Esophagus muscularis mucosa (tissue), 4 donors: Measurements from ENCODE around the gene KCNK4. TPM values are rescaled to one million over a fixed set of nuclear protein-coding genes. Genes with fewer than 3 reads are reported as not detected.

Source experiments
- DNase-seq: peaks from one replicate; pipeline ENCODE4 v3.0.0-alpha.2; 2017; ENCODE audit errors: extremely low spot score
- H3K27ac ChIP-seq, 4 donors: fragments of 200-600 bp; sonication (generic); replicated peaks in 1 of 4; 1 replicate in 3 of 4; 2 replicates in 1 of 4; pipeline ENCODE4 v1.5.1; 2016 to 2019; ENCODE audit warnings: mild to moderate bottlenecking in 1 of 4
- H3K27me3 ChIP-seq, 4 donors: fragments of 200-600 bp; sonication (generic); one replicate each; pipeline versions ENCODE4 v1.5.1 to v1.6.0; 2016 to 2019
- H3K36me3 ChIP-seq, 4 donors: fragments of 200-600 bp; sonication (generic); one replicate each; pipeline ENCODE4 v1.5.1; 2016 to 2019
- H3K4me1 ChIP-seq, 4 donors: fragments of 200-600 bp; sonication (generic); one replicate each; pipeline ENCODE4 v1.5.1; 2016 to 2019
- H3K4me3 ChIP-seq, 4 donors: fragments of 200-600 bp; sonication (generic); 1 replicate in 2 of 4; 2 replicates in 2 of 4; pipeline ENCODE4 v1.5.1; 2016 to 2019; ENCODE audit warnings: mild to moderate bottlenecking in 4 of 4, moderate library complexity in 1 of 4
- H3K9me3 ChIP-seq, 4 donors: fragments of 200-600 bp; sonication (generic); 1 replicate in 3 of 4; 2 replicates in 1 of 4; pipeline ENCODE4 v1.5.1; 2016 to 2019
- EP300 ChIP-seq: sonication (generic); formaldehyde crosslinking; IDR thresholded peaks from one replicate; pipeline ENCODE4 v1.6.1; 2017; ENCODE audit warnings: antibody characterized with exemption
- POLR2A ChIP-seq: fragments of 450-650 bp; IDR thresholded peaks from one replicate; pipeline ENCODE4 v1.6.1; 2017; ENCODE audit warnings: antibody characterized with exemption, moderate library complexity, mild to moderate bottlenecking, low read depth
- POLR2AphosphoS5 ChIP-seq, 2 donors: sonication (generic); formaldehyde crosslinking; IDR thresholded peaks; one replicate each; pipeline ENCODE4 v1.6.1; 2017; ENCODE audit warnings: antibody characterized with exemption in 2 of 2
- WGBS: methylation state at CpG from one replicate; pipeline ENCODE4 v1.1.5; 2018; 5-methylcytosine and 5-hydroxymethylcytosine counted together
- intact Hi-C: fragments of 100-400 bp; cut with DNase I; formaldehyde crosslinking; loops from one replicate; pipeline ENCODE4 v1.15.1; 2023
- small RNA-seq, 3 donors: library from RNA; depleted of rRNA; stranded (forward); fragments of <200 nt; gene quantifications; one replicate each; pipeline ENCODE3, GENCODE V24; 2016
- total RNA-seq, 4 donors: library from RNA; depleted of rRNA; stranded (reverse); fragments of >200 nt; gene quantifications; one replicate each; pipeline versions ENCODE4 v1.1.0 to v1.2.1, GENCODE V29; 2016
- TF ChIP-seq, protein P1 (sequence below), 3 experiments: fragments of 200-600 bp in 2 of 3; fragments of 450-650 bp in 1 of 3; sonication (generic) in 2 of 3; IDR thresholded peaks; one replicate each; pipeline ENCODE4 v1.5.1; 2017 to 2019; ENCODE audit warnings: antibody characterized with exemption in 3 of 3, mild to moderate bottlenecking in 2 of 3, moderate library complexity in 1 of 3

KCNK4 gene
- total RNA-seq, 4 donors from 2014 or later = not detected

DNA sequence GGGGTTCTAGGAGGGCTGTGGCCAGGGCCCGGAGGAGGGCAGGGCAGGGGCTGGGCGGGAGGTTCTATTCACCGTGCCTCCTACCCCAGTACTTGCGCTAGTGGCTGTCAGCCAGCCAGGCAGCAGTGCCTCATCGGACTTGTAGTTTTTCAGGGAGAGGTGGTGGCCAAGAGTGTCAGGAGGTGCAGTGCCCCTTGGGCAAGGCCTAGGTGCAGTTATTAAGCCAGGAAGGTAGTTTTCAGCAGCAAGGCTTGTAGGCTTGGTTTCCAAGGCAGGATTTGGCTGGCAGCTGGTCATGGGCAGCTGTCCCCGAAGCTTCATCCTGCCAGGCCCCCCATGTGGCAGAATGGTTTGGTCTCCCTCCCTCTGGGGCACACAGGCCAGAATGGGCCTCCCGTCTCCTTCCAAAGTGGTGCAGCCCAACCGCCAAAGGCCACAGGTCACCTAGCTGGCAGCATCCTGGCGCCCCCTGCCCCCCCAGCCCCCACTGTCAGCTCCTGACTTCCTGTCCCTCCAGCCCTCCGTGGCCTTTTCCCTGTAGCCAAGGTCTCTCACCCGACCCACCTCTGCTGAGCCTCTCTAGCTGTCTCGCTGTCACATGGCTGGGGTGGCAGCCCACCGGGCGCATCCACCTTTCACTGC is 57.4 kb downstream of the KCNK4 start:
- Histone ChIP-seq H3K4me1 (peaks cover 0 to 3% (median 1%) of the 10 kb centered on the region in 4 donors), H3K4me3 (no peak overlapping the region), H3K27me3 (no peaks in the 10 kb centered on the region), H3K27ac (no peak overlapping the region), H3K9me3 (no peaks in the 10 kb centered on the region), H3K36me3 (no peaks in the 10 kb centered on the region)
- DNase-seq = no peak
- intact Hi-C loops = no loop called here
- 76% methylated on average over 8 of the region's 14 CpGs for WGBS
- TF ChIP-seq EP300 = no peak
- TF ChIP-seq, protein P1, sequence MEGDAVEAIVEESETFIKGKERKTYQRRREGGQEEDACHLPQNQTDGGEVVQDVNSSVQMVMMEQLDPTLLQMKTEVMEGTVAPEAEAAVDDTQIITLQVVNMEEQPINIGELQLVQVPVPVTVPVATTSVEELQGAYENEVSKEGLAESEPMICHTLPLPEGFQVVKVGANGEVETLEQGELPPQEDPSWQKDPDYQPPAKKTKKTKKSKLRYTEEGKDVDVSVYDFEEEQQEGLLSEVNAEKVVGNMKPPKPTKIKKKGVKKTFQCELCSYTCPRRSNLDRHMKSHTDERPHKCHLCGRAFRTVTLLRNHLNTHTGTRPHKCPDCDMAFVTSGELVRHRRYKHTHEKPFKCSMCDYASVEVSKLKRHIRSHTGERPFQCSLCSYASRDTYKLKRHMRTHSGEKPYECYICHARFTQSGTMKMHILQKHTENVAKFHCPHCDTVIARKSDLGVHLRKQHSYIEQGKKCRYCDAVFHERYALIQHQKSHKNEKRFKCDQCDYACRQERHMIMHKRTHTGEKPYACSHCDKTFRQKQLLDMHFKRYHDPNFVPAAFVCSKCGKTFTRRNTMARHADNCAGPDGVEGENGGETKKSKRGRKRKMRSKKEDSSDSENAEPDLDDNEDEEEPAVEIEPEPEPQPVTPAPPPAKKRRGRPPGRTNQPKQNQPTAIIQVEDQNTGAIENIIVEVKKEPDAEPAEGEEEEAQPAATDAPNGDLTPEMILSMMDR (IDR thresholded peaks at IDR 0.05) = no peak
- TF ChIP-seq POLR2A = no peak
- TF ChIP-seq POLR2AphosphoS5 (IDR thresholded peaks at IDR 0.05) = no peak

DNA sequence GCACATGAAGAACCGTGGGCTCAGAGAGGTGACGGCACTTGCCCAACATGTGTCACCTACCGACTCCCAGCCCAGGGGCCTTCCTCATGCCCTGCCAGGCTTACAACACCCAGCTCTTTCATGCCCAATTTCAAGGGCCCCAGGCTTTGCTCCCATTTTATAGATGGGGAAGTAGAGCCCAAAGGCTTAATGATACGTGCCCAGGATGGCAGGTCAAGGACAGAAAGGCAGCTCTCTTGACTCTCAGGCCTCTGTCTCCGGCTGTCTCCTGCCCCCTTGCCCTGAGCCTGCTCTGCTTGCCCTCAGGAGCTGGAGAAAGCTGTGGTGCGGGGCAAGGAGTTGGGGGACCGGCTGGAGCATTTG is 57.9 kb downstream of the KCNK4 start:
- WGBS = 87% methylated on average over 5 of the region's 7 CpGs
- Histone ChIP-seq H3K36me3 (no peaks in the 10 kb centered on the region), H3K27me3 (no peaks in the 10 kb centered on the region), H3K9me3 (no peaks in the 10 kb centered on the region), H3K27ac (no peak overlapping the region), H3K4me3 (no peak overlapping the region), H3K4me1 (peaks cover 0 to 2% (median 0%) of the 10 kb centered on the region in 4 donors)
- intact Hi-C loops = no loop called here
- TF ChIP-seq, protein P1 (IDR thresholded peaks at IDR 0.05) = no peak
- TF ChIP-seq EP300 (no peak), POLR2A (no peak), POLR2AphosphoS5 (IDR thresholded peaks at IDR 0.05) (no peak)
- no peak for DNase-seq

DNA sequence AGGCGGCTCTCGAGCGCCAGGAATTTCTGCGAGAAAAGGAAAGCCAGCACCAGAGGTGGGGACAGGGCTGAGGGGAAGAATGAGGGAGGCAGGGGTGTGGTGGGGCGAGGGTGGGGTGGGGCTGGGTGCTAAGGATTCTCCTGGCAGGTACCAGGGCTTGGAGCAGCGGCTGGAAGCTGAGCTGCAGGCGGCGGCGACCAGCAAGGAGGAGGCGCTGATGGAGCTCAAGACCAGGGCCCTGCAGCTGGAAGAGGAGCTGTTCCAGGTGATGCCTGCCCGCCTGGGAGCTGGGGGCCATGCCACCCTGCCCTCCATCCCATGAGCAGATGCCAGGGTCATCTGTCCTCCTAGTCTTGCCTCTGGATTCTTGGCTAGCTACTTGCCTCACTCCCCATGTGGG is 58.3 kb downstream of the KCNK4 start:
- no peaks in the 10 kb centered on the region for H3K9me3 ChIP-seq
- H3K4me3 ChIP-seq = no peak overlapping the region
- no peak for DNase-seq
- peaks cover 0 to 6% (median under 1%) of the 10 kb centered on the region in 4 donors for H3K4me1 ChIP-seq
- TF ChIP-seq POLR2AphosphoS5 (IDR thresholded peaks at IDR 0.05) (no peak), POLR2A (no peak), EP300 (no peak)
- TF ChIP-seq, protein P1 (IDR thresholded peaks at IDR 0.05) = no peak
- no peak overlapping the region for H3K27ac ChIP-seq
- 91% methylated on average over 10 of the region's 11 CpGs for WGBS
- H3K27me3 ChIP-seq = no peaks in the 10 kb centered on the region
- intact Hi-C loops = no loop called here
- no peaks in the 10 kb centered on the region for H3K36me3 ChIP-seq

Small RNAs within 50 kb of the gene (small RNA-seq; reads per million reads assigned to genes)
- gene MIR7155 (0.37 to 1.2 (median 0.67) reads per million in 3 donors), gene RF00019 (0 reads per million in 3 donors)

Other genes starting within 250 kb of the KCNK4 start
- gene MACROD1, start 125.2 kb upstream of the KCNK4 start, total RNA-seq = 10 to 100 TPM; 28.8 to 70.7 (median 33.7) TPM
- gene STIP1, start 105.1 kb upstream of the KCNK4 start, total RNA-seq = 100 to 1,000 TPM in 3 of 4 donors, 10 to 100 TPM in 1; 82.2 to 116 (median 101) TPM
- gene FERMT3, start 84.6 kb upstream of the KCNK4 start, total RNA-seq = 10 to 100 TPM; 12.9 to 35.5 (median 15.5) TPM
- 10 to 100 TPM; 42.3 to 90.5 (median 72.1) TPM for gene TRPT1, start 65.1 kb upstream of the KCNK4 start, total RNA-seq
- 10 to 100 TPM; 37.8 to 58.7 (median 48.6) TPM for gene NUDT22, start 65.0 kb upstream of the KCNK4 start, total RNA-seq
- gene DNAJC4, start 60.8 kb upstream of the KCNK4 start, total RNA-seq = 10 to 100 TPM; 19.4 to 40.4 (median 25.3) TPM
- 100 to 1,000 TPM in 2 of 4 donors, 10 to 100 TPM in 2; 92.3 to 144 (median 108) TPM for gene VEGFB, start 56.7 kb upstream of the KCNK4 start, total RNA-seq
- 10 to 100 TPM; 49.0 to 87.8 (median 65.5) TPM for gene FKBP2, start 50.2 kb upstream of the KCNK4 start, total RNA-seq
- 10 to 100 TPM; 50.4 to 92.9 (median 79.8) TPM for gene PPP1R14B, start 44.4 kb upstream of the KCNK4 start, total RNA-seq
- gene PLCB3, start 39.8 kb upstream of the KCNK4 start, total RNA-seq = 10 to 100 TPM; 18.9 to 36.5 (median 25.3) TPM
- gene BAD, start 6.6 kb upstream of the KCNK4 start, total RNA-seq = 100 to 1,000 TPM in 3 of 4 donors, 10 to 100 TPM in 1; 99.3 to 138 (median 122) TPM
- gene GPR137, start 5.5 kb upstream of the KCNK4 start, total RNA-seq = 10 to 100 TPM; 20.9 to 36.1 (median 25.4) TPM
- gene CATSPERZ, start 9.1 kb downstream of the KCNK4 start, total RNA-seq = under 1 TPM in 1 of 4 donors, not detected in 3; 0.80 TPM
- 10 to 100 TPM; 63.5 to 95.8 (median 76.1) TPM for gene ESRRA, start 14.2 kb downstream of the KCNK4 start, total RNA-seq
- gene TRMT112, start 26.3 kb downstream of the KCNK4 start, total RNA-seq = 100 to 1,000 TPM; 202 to 281 (median 212) TPM
- 100 to 1,000 TPM; 144 to 178 (median 155) TPM for gene PRDX5, start 26.8 kb downstream of the KCNK4 start, total RNA-seq
- 10 to 100 TPM in 1 of 4 donors, 1 to 10 TPM in 3; 7.0 to 12.5 (median 8.2) TPM for gene CCDC88B, start 48.9 kb downstream of the KCNK4 start, total RNA-seq
- gene RPS6KA4, start 67.9 kb downstream of the KCNK4 start, total RNA-seq = 10 to 100 TPM; 19.1 to 36.1 (median 26.0) TPM